Frontal cortex (tissue), 4 donors: Measurements from ENCODE around the gene CEACAM19. TPM values are rescaled to one million over a fixed set of nuclear protein-coding genes. Genes with fewer than 3 reads are reported as not detected.
A peak's percentile ranks its signal among the peaks of the same experiment; 100 is the strongest.

Experiments
- DNase-seq, 2 donors: peaks; one replicate each; pipeline ENCODE4 v3.0.0; 2012; ENCODE audit warnings: low spot score in 2 of 2
- FAIRE-seq: peaks from 2 replicates; lab custom pipeline; 2012; peaks lifted over from hg19 to GRCh38; lab: Jason Lieb, UNC
- total RNA-seq: library from RNA; depleted of rRNA; stranded (reverse); fragments of >200 nt; gene quantifications from one replicate; pipeline ENCODE4 v1.2.3, GENCODE V29; 2014
- donor health status: control.
- donor health status: control.
- donor health status: control.

CEACAM19 gene
- total RNA-seq, 1 donor from 2014 or later, result 0.82 TPM

DNA sequence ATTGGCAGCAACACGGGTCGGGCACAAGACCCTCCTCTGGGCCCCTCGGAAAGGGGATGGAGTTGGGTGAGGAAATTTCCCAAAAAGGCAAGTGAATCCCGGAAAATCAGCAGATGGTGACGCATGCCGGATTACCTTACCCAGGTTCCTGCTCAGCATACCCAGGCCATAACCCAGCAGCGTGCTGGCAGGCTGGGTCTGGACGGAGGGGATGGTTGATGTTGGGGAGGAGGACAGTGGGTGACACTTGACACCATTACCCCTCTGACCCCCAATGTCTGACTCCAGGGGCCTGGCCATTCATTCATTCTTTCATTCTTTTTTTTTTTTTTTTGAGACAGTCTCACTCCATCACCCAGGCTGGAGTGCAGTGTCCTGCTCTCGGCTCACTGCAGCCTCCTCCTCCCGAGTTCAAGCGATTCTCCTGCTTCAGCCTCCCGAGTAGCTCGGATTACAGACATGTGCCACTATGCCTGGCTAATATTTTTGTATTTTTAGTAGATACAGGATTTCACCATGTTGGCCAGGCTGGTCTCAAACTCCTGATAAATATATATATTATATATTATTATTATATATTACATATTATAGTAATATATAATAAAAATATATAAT lies 26.8 kb upstream of the CEACAM19 start:
- DNase-seq (peak; percentile 42 to 58), FAIRE-seq (no peak)

DNA sequence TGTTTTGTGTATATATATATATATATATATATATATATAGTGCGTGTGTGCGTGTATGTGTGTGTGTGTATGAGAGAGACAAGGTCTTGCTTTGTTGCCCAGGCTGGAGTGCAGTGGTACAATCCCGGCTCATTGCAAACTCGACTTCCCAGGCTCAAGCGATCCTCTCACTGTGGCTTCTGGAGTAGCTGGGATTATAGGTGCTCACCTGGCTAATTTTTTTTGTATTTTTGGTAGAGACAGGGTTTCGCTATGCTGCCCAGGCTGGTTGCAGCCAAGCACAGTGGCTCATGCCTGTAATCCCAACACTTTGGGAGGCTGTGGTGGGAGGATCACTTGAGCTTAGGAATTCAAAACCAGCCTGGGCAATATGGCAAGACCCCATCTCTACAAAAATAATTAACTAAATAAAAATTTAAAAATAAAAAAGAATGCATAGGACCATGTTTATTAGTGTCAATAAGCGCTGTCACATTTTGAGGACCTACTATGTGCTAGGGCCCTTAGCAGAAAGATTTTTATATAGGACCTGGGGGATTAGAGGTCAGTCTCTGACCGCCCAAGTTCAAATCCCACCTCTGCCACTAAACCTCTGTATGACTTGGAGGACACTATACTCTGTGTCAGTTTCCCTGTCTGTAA lies 25.8 kb upstream of the CEACAM19 start:
- FAIRE-seq, result no peak

DNA sequence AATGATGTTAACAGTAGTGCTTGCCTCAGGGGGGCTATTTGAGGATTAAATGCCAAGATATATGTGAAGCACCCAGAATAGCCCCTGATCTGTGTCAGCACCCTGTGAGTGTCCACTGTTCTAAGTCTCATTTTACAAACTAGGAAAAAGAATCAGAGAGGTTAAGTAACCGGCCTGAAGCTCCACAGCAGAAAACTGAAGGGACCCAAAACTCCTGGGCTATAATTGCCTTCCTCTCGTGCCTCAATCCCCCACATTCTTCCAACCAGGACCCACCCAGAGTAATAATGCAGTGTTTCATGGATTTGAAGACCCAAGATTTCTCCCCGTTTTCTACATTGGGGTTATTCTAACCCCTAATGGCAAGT lies 25.2 kb upstream of the CEACAM19 start:
- FAIRE-seq, result no peak

More for the DNA sequence above, 25.8 kb upstream of the CEACAM19 start:
- DNase-seq, result no peak

DNA sequence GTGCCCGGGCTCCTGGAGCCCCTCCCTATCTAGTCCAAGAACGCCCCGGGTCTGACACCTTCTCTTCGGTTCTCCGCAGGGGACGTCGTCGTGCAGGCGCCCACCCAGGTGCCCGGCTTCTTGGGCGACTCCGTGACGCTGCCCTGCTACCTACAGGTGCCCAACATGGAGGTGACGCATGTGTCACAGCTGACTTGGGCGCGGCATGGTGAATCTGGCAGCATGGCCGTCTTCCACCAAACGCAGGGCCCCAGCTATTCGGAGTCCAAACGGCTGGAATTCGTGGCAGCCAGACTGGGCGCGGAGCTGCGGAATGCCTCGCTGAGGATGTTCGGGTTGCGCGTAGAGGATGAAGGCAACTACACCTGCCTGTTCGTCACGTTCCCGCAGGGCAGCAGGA lies 24.1 kb upstream of the CEACAM19 start:
- DNase-seq, result no peak
- FAIRE-seq, result no peak

More for the DNA sequence above, 25.2 kb upstream of the CEACAM19 start:
- DNase-seq, result no peak

DNA sequence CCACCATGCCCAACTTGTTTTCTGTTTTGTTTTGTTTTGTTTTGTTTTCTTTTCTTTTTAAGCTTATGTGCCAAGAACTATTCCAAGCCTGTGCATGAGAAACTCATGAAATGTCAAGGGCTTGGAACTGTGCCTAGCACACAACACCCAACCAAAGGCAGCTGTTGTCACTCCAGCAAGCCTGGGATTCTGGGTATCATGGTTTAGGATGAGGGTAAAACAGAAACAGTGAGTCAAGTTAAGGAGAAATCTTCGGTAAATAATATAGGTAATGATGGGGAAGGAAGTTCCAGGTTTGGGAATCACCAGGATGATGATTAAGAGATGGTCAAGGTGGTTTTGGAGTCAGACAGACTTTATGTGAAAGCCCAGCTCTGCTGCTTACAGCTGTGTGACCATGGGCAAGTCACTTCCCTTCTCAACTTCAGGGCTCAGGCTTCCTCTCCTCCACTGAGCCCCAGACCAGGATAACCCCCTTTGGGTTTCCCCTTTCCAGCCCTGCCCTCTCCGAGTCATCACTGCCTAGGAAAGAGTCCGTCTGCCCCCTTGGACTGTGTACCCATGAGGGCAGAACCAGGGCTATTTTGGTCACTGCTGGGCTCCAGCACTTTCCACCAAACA lies 22.5 kb upstream of the CEACAM19 start:
- FAIRE-seq (no peak), DNase-seq (no peak)

DNA sequence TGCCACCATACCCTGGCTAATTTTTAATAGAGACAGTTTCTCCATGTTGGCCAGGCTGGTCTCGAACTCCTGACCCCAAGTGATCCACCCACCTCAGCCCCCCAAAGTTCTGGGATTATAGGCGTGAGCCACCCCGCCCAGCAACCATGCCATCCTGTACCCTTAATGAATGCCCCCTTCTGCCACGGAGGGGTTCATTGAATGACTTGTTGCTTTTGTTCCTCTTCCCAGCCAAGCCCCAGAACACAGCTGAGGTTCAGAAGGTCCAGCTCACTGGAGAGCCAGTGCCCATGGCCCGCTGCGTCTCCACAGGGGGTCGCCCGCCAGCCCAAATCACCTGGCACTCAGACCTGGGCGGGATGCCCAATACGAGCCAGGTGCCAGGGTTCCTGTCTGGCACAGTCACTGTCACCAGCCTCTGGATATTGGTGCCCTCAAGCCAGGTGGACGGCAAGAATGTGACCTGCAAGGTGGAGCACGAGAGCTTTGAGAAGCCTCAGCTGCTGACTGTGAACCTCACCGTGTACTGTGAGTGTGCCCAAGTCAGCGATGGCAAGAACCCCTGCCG lies 21.6 kb upstream of the CEACAM19 start:
- FAIRE-seq (no peak), DNase-seq (no peak)

DNA sequence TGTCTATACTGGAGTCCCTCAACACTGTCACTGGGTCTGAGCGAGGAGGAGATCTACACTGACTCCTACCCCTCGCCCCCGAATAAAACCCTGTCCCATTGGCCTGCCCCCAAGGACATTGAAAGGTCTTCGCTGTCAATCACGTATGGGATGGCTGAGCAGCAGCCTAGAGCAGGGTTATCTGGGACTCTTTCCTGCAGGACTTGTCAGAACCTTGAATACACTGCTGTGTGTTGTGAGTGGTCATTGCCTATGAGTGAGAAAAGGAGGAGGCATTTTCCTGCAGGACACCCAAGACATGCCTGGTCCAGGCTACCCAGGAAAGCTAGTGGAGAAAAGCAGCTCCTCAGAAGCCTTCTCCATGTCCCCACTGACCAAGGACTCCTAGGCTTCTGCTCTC lies 17.9 kb upstream of the CEACAM19 start:
- no peak for FAIRE-seq
- DNase-seq, result no peak

DNA sequence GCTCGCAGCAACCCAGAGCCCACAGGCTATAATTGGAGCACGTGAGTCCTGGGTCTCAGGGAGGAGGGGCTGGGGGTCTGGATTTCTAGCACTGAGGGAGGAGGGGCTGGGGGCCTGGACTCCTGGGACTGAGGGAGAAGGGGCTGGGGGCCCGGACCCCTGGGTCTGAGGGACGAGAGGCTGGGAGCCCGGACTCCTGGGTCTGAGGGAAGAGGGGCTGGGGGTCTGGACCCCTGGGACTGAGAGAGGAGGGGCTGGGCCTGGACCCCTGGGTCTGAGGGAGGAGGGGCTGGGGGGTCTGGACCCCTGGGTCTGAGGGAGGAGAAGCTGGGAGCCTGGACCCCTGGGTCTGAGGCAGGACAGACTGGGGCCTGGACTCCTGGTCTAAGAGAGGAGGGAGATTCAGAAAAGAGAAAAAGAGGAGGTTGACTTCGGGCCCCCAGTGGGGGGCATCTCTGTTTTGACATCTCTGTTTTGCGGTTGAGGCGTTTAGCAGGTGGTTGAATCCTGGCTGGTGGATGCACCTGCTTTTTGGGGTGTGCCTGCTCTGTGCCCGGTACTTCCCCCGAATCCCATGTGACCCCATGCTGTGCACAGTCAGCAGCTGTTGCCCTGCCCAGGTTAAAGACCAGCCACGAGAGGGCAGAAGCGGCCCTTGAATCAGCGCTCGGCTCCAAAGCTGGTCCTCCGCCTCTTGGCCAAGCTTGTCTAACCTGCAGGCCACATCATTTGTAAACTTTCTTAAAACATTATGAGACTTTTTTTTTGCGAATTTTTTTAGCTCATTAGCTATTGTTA lies 17.1 kb upstream of the CEACAM19 start:
- peak; percentile 35 to 51 for DNase-seq
- FAIRE-seq, result no peak

DNA sequence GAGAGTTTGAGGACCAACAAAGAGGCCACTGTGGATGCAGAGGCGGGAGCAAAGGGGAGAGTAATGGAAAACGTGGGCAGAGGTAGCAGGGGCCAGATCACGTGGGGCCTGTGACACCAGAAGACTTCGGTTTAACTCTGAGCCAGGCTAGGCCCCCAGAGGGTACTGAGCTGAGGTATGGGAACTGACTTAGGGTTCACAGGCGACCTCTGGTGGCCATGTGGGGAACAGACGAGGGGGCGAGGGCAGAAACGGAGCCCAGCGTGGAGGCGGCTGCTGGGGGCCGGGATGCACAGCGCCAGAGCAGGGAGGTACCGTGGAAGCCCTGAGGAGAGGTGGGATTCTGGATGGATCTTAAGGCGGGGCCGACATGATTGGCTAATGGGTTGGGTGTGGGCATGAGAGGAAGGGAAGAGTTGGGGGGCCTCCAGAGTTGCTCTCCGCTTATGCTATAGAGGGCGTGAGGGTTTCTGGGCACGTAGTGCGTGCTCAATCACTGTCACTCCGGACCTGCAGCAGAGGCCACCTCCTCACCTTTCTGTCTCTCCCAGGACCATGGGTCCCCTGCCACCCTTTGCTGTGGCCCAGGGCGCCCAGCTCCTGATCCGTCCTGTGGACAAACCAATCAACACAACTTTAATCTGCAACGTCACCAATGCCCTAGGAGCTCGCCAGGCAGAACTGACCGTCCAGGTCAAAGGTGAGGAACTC lies 13.9 kb upstream of the CEACAM19 start:
- no peak for FAIRE-seq

DNA sequence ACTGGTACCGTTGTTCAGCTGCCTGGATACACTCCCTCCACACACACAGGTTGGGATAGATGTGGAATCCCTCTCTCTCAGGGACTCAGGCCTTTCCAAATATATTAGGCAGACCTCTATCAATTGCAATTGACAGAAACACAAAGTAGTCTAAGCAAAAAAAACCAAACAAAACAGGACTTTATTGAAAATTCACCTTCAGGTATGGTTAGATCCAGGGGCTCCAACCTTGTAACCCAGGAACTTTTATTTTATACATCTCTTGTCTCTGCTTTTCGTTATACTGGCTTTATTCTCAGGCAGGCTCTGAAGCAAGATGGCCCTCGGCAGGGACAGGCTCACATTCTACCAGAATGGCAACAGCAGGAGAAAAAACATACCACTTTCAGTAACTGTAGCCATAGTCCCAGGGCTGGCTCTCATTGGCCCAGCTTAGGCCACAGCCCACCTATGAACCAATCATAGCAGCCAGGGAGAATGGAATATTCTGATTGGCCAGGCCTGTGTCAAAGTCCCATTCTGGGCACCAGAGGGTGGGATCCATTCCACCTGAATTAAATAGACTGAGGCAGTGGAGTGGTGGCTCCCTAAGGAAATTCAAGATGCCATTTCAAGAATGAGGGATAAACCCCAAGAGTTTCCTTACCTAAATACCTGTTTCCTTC lies 13.1 kb upstream of the CEACAM19 start:
- DNase-seq (no peak), FAIRE-seq (no peak)

More for the DNA sequence above, 13.9 kb upstream of the CEACAM19 start:
- peak in 1 of 2 donors; percentile 65 for DNase-seq

DNA sequence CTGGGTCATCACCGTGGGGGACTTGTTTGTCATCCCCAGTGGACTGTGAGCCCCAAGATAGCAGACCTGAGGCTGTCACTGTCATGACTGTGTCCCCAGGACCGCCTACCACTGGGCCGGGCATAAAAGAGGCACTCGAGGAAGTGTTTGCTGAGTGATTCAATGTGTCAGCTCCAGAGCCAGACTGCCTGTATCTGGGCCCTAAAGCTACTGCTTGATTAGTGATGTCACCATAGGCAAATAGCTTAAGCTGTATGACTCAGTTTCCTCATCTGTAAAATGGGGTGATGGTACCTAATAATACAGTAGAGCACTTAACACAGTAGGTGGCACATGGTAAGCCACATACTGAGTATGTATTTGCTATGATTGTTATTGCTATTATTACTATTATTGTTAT lies 11.2 kb upstream of the CEACAM19 start:
- no peak for FAIRE-seq

DNA sequence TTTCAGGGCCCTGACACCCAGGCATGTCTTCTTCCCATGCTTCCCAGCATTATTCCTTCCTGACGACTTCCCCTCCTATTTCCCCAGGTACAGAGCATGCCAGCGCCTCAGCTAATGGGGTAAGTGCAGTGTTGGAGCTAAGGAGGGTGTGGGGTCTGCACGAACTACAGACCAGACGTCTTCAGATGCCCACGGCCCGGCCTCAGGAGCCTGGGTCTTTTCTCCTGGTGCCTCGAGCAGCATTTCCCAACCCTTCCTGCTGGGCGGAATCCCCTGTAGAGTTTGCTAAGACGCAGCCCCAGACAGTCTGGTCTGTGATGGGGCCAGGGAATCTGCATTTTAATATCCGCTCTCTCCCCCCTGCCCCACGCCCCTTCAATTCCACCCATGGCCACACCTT lies 10.1 kb upstream of the CEACAM19 start:
- FAIRE-seq (no peak), DNase-seq (no peak)

More for the DNA sequence above, 11.2 kb upstream of the CEACAM19 start:
- DNase-seq, result no peak

DNA sequence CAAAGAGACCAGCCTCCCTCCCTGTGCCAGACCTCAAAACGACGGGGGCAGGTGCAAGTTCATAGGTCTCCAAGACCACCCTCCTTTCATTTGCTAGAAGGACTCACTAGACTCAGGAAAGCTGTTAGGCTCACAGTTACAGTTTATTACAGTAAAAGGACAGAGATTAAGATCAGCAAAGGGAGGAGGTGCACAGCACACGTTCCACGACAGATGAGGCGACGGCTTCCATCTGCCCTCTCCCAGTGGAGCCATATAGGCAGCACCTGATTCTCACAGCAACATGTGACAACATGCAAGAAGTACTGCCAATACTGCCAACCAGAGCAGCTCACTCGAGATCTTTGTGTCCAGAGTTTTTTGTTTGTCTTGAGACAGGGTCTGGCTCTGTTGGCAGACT lies 9.4 kb upstream of the CEACAM19 start:
- no peak for FAIRE-seq
- DNase-seq, result no peak

DNA sequence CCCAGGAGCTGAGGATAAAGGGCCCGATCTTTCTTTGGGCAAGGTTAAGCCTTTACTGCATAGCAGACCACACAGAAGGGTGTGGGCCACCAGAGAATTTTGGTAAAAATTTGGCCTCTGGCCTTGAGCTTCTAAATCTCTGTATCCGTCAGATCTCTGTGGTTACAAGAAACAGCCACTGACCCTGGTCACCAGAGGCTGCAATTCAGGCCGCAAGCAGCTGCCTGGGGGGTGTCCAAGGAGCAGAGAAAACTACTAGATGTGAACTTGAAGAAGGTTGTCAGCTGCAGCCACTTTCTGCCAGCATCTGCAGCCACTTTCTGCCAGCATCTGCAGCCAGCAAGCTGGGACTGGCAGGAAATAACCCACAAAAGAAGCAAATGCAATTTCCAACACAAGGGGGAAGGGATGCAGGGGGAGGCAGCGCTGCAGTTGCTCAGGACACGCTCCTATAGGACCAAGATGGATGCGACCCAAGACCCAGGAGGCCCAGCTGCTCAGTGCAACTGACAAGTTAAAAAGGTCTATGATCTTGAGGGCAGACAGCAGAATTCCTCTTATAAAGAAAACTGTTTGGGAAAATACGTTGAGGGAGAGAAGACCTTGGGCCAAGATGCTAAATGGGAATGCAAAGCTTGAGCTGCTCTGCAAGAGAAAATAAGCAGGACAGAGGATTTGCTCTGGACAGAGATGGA lies 8.4 kb upstream of the CEACAM19 start:
- FAIRE-seq (no peak), DNase-seq (no peak)

DNA sequence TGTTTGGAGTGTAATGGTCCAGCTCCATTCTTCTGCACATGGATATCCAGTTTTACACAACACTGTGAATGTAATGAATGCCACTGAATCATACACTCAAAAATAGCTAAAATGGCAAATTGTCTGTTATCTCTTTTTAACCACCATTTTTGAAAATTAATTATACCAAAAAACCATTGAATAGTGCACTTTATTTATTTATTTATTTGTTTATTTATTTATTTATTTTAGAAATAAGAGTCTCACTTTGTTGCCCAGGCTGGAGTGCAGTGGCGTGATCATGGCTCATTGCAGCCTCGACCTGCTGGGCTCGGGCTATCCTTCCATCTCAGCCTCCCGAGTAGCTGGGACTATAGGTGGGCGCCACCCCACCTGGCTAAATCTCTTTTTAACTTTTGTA lies 7.3 kb upstream of the CEACAM19 start:
- no peak for DNase-seq
- FAIRE-seq, result no peak

DNA sequence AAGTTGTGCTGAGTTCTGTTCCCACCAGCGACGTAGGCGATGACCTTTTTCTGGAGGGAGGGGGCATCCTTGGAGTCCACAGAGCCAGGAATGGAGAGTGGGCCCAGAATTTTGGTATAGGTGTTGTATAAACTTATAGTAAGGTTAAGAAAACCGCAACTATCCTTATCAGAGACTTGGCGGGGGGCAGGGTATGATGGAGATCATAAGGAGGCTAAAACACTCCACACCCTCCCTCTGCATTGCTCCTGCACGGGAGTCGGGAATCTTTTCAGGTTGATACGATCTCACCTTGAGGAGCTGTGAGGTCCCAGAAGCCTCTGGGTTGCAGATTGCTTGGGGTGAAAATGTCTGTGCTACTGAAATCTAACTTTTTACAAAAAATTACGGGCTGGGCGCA lies 6.3 kb upstream of the CEACAM19 start:
- FAIRE-seq (no peak), DNase-seq (no peak)

DNA sequence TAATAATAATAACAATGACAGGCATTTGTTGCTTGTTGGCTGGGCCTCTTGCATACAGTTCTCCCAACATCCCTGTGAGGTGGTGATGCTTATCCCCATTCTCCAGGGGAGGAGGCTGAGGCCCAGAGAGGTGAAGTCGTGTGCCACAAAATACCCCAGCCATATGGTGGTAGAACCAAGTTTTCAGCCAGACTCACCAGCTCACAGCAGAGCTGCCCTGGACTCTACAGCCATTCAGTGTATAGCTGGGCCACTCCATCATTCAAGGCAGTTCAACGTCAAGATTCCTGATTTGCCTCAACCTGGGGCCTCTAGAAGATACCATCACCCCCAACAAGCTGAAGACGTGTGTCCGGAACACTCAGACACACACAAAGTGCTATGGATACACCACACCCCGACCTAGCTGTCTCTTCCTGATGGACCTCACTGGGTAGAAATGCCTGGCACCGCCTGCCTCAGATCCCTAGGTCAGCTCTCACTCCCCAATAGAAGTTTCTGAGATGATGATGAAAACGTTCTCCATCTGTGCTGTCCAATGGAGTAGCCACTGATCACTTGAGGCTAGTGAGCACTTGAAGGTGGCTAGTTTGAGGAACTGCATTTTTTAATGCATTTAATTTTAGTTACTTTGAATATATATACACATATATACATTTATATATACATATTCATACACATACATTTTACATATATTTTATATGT lies 4.3 kb upstream of the CEACAM19 start:
- no peak for FAIRE-seq
- no peak for DNase-seq
